SK-N-SH (cell line): ENCODE results near the gene ZDHHC11B. TPM values are rescaled to one million over a fixed set of nuclear protein-coding genes. Genes with fewer than 3 reads are reported as not detected.
"Not testable (repeated sequence)": the region's sequence is repeated elsewhere in the genome, so short reads cannot be mapped to it uniquely, and the experiment has no call there.

Experiments used
- CTCF ChIA-PET: fragments of 300-600, 350-600 bp; formaldehyde crosslinking; extraction: SDS; loops from one replicate; lab custom pipeline; 2021; lab: Yijun Ruan, JAX
- POLR2A ChIA-PET: fragments of 350-600 bp; sonication (Branson Sonifier 250); formaldehyde crosslinking; extraction: SDS; loops from one replicate; lab custom pipeline; 2020; ENCODE audit warnings: antibody characterized with exemption, inconsistent platforms; lab: Yijun Ruan, JAX
- DNase-seq: peaks from one replicate; pipeline ENCODE4 v3.0.0; 2012
- H2AFZ ChIP-seq: fragments of 200-600 bp; sonication (generic); 2 replicates; pipeline ENCODE4 v1.8.1; 2016; ENCODE audit warnings: antibody characterized with exemption, mild to moderate bottlenecking, low read depth
- H3F3A ChIP-seq: fragments of 200-600 bp; sonication (generic); replicated peaks from 2 replicates; pipeline ENCODE3; 2016; ENCODE audit warnings: antibody characterized with exemption, mild to moderate bottlenecking; ENCODE audit not compliant: insufficient read depth
- H3K27ac ChIP-seq, 2 experiments: fragments of 200-500 bp in 1 of 2; fragments of 200-600 bp in 1 of 2; sonication (Bioruptor generic) in 1 of 2; sonication (generic), shearing (Covaris generic) in 1 of 2; 2 replicates each; pipeline versions ENCODE4 v1.5.1 to v1.6.1; 2014 to 2016; ENCODE audit warnings: low read depth in 2 of 2, inconsistent platforms in 1 of 2, low read length in 1 of 2, mild to moderate bottlenecking in 1 of 2, mixed read lengths in 1 of 2
- H3K27me3 ChIP-seq: fragments of 200-600 bp; sonication (generic), shearing (Covaris generic); 2 replicates; pipeline ENCODE4 v1.6.1; 2016; ENCODE audit warnings: mixed run types; ENCODE audit not compliant: insufficient read depth
- H3K36me3 ChIP-seq, 2 experiments: fragments of 200-500 bp in 1 of 2; fragments of 200-600 bp in 1 of 2; sonication (Bioruptor generic) in 1 of 2; sonication (generic) in 1 of 2; replicated peaks in 1 of 2; 2 replicates each; pipeline versions ENCODE3 to v1.5.1; 2014 to 2016; ENCODE audit warnings: low read length in 1 of 2, mild to moderate bottlenecking in 1 of 2; ENCODE audit not compliant: insufficient read depth in 2 of 2, control insufficient read depth in 1 of 2
- H3K4me1 ChIP-seq, 2 experiments: fragments of 200-500 bp in 1 of 2; fragments of 200-600 bp in 1 of 2; sonication (Bioruptor generic) in 1 of 2; sonication (generic), shearing (Covaris generic) in 1 of 2; 2 replicates each; pipeline versions ENCODE4 v1.5.1 to v1.6.1; 2014 to 2016; ENCODE audit warnings: low read depth in 1 of 2, low read length in 1 of 2, mixed run types in 1 of 2; ENCODE audit not compliant: insufficient read depth in 2 of 2, control insufficient read depth in 1 of 2
- H3K4me2 ChIP-seq: fragments of 200-600 bp; sonication (generic), shearing (Covaris generic); 2 replicates; pipeline ENCODE4 v1.6.1; 2017; ENCODE audit warnings: mixed run types
- H3K4me3 ChIP-seq, 2 experiments: fragments of 200-500 bp in 1 of 2; fragments of 200-600 bp in 1 of 2; sonication (Bioruptor generic) in 1 of 2; sonication (generic), shearing (Covaris generic) in 1 of 2; 2 replicates each; pipeline versions ENCODE4 v1.5.1 to v1.8.1; 2014 to 2016; ENCODE audit warnings: low read depth in 2 of 2, inconsistent platforms in 1 of 2, low read length in 1 of 2, mild to moderate bottlenecking in 1 of 2, mixed read lengths in 1 of 2, moderate library complexity in 1 of 2
- H3K79me2 ChIP-seq: fragments of 200-600 bp; sonication (generic); 2 replicates; pipeline ENCODE4 v1.8.1; 2017; ENCODE audit warnings: mild to moderate bottlenecking; ENCODE audit not compliant: insufficient read depth
- H3K9ac ChIP-seq: fragments of 200-600 bp; sonication (generic); 2 replicates; pipeline ENCODE4 v1.6.1; 2017; ENCODE audit warnings: mixed run types
- H3K9me2 ChIP-seq: fragments of 200-600 bp; sonication (generic); 2 replicates; pipeline ENCODE4 v1.6.1; 2017; ENCODE audit warnings: mixed run types
- H3K9me3 ChIP-seq: fragments of 200-600 bp; sonication (generic); 2 replicates; pipeline ENCODE4 v1.6.1; 2017; ENCODE audit warnings: mixed run types, mild to moderate bottlenecking, moderate library complexity
- H4K20me1 ChIP-seq: fragments of 200-600 bp; sonication (generic); 2 replicates; pipeline ENCODE4 v1.6.1; 2017; ENCODE audit warnings: mild to moderate bottlenecking, mixed run types; ENCODE audit not compliant: insufficient read depth
- EP300 ChIP-seq, 2 experiments: IDR thresholded peaks; 2 replicates each; pipeline versions ENCODE4 v1.4.0 to v1.6.1; 2012; ENCODE audit warnings: borderline replicate concordance in 1 of 2, low read depth in 1 of 2, low read length in 1 of 2
- FOSL2 ChIP-seq: IDR thresholded peaks from 2 replicates; pipeline ENCODE4 v1.4.0; 2012; ENCODE audit warnings: low read depth, mild to moderate bottlenecking, moderate library complexity, borderline replicate concordance
- RAD21 ChIP-seq: IDR thresholded peaks from 2 replicates; pipeline ENCODE4 v1.6.1; 2012; ENCODE audit warnings: mild to moderate bottlenecking, low read length
- TAF1 ChIP-seq: IDR thresholded peaks from 2 replicates; pipeline ENCODE4 v1.6.1; 2012; ENCODE audit warnings: low read depth, mild to moderate bottlenecking, low read length, moderate library complexity, borderline replicate concordance
- TCF12 ChIP-seq: IDR thresholded peaks from 2 replicates; pipeline ENCODE4 v1.4.0; 2012
- TEAD4 ChIP-seq: IDR thresholded peaks from 2 replicates; pipeline ENCODE4 v1.4.0; 2012; ENCODE audit warnings: mild to moderate bottlenecking, borderline replicate concordance; ENCODE audit not compliant: insufficient read depth
- WGBS: methylation state at CpG from one replicate; pipeline ENCODE4 v1.1.6; 2017; ENCODE audit warnings: low lambda C conversion rate; 5-methylcytosine and 5-hydroxymethylcytosine counted together
- polyA plus RNA-seq, 3 experiments: library from polyadenylated mRNA; depleted of rRNA; stranded (reverse); fragments of >200 nt; gene quantifications; 2 replicates each; pipeline ENCODE4 v1.2.3, GENCODE V29; 2012
- TF ChIP-seq, protein P1 (sequence below): IDR thresholded peaks from 2 replicates; pipeline ENCODE4 v1.4.0; 2012; ENCODE audit warnings: low read depth, borderline replicate concordance
- TF ChIP-seq, protein P2 (sequence below): fragments of 150-350 bp; IDR thresholded peaks from 2 replicates; pipeline ENCODE4 v1.6.1; 2016; ENCODE audit warnings: mild to moderate bottlenecking, low read depth, low read length

Gene ZDHHC11B
- polyA plus RNA-seq, 1 of the 3 experiments (the other 2 are of a cell fraction), result not detected

- H2AFZ ChIP-seq, H3K27ac ChIP-seq, H3K4me2 ChIP-seq, POLR2A ChIA-PET, H3K79me2 ChIP-seq, H3K9me3 ChIP-seq, H3K9me2 ChIP-seq, DNase-seq, H4K20me1 ChIP-seq, H3K27me3 ChIP-seq, CTCF ChIA-PET, H3K36me3 ChIP-seq, H3K4me3 ChIP-seq, H3F3A ChIP-seq, H3K4me1 ChIP-seq, H3K9ac ChIP-seq: not testable (repeated sequence)
- WGBS, result 33% methylated on average over 4 of the region's 9 CpGs
Measured at GRCh38 chr5:747303-747844, 37.2 kb downstream of the ZDHHC11B start.

GRCh38 chr5:746258-746761 is 38.2 kb downstream of the ZDHHC11B start:
- ChIA-PET POLR2A (no interaction called here), CTCF (no interaction called here)
- TF ChIP-seq TAF1, result no peak
- no peak for TF ChIP-seq TCF12
- TF ChIP-seq FOSL2, result no peak
- TF ChIP-seq, protein P1, sequence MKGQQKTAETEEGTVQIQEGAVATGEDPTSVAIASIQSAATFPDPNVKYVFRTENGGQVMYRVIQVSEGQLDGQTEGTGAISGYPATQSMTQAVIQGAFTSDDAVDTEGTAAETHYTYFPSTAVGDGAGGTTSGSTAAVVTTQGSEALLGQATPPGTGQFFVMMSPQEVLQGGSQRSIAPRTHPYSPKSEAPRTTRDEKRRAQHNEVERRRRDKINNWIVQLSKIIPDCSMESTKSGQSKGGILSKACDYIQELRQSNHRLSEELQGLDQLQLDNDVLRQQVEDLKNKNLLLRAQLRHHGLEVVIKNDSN, result no peak
- no peak for TF ChIP-seq RAD21
- TF ChIP-seq, protein P2, sequence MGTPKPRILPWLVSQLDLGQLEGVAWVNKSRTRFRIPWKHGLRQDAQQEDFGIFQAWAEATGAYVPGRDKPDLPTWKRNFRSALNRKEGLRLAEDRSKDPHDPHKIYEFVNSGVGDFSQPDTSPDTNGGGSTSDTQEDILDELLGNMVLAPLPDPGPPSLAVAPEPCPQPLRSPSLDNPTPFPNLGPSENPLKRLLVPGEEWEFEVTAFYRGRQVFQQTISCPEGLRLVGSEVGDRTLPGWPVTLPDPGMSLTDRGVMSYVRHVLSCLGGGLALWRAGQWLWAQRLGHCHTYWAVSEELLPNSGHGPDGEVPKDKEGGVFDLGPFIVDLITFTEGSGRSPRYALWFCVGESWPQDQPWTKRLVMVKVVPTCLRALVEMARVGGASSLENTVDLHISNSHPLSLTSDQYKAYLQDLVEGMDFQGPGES, result no peak
- no peak for TF ChIP-seq EP300 (IDR thresholded peaks at IDR 0.05; ENCODE audit: borderline replicate concordance in 1 of 2, low read depth in 1 of 2, low read length in 1 of 2)
- TF ChIP-seq TEAD4, result no peak
- H2AFZ ChIP-seq, result no peak overlapping the region
- no peaks in the 10 kb centered on the region for H4K20me1 ChIP-seq
- no peaks in the 10 kb centered on the region for H3K9me3 ChIP-seq
- no peak overlapping the region for H3K4me3 ChIP-seq
- no peak overlapping the region for H3K27ac ChIP-seq
- no peaks in the 10 kb centered on the region for H3K79me2 ChIP-seq
- peak; percentile 28 for DNase-seq
- no peak overlapping the region for H3K9ac ChIP-seq
- H3K27me3 ChIP-seq, result no peaks in the 10 kb centered on the region
- H3K36me3 ChIP-seq, result no peaks in the 10 kb centered on the region
- no peak overlapping the region for H3K4me2 ChIP-seq
- H3K4me1 ChIP-seq, result no peaks in the 10 kb centered on the region; a peak in 1 of 4 replicates
- H3F3A ChIP-seq, result no peaks in the 10 kb centered on the region
- WGBS, result 48% methylated on average over 7 of the region's 11 CpGs
- H3K9me2 ChIP-seq, result no peaks in the 10 kb centered on the region

GRCh38 chr5:745272-746142 is 39.0 kb downstream of the ZDHHC11B start:
- H4K20me1 ChIP-seq, H3K9me2 ChIP-seq, H3K4me3 ChIP-seq, H3F3A ChIP-seq, H3K4me2 ChIP-seq, CTCF ChIA-PET, H3K27me3 ChIP-seq, H3K36me3 ChIP-seq, H3K9me3 ChIP-seq, H3K79me2 ChIP-seq, POLR2A ChIA-PET, H3K27ac ChIP-seq, H3K4me1 ChIP-seq, H2AFZ ChIP-seq, H3K9ac ChIP-seq: not testable (repeated sequence)
- 60% methylated on average over 18 of the region's 23 CpGs for WGBS
- peak; percentile 13 for DNase-seq

GRCh38 chr5:743696-744404 is 40.7 kb downstream of the ZDHHC11B start:
- DNase-seq, CTCF ChIA-PET, H3K79me2 ChIP-seq, H3K27ac ChIP-seq, H3K9ac ChIP-seq, H3K4me3 ChIP-seq, H3K27me3 ChIP-seq, H3K36me3 ChIP-seq, POLR2A ChIA-PET, H3F3A ChIP-seq, H3K4me2 ChIP-seq, H3K9me3 ChIP-seq, H4K20me1 ChIP-seq, H3K9me2 ChIP-seq, H2AFZ ChIP-seq, H3K4me1 ChIP-seq: not testable (repeated sequence)
- 64% methylated on average over 11 of the region's 11 CpGs for WGBS
